ENCODE data around the gene MRPL36. TPM values are rescaled to one million over a fixed set of nuclear protein-coding genes. Genes with fewer than 3 reads are reported as not detected.

The MRPL36 gene
- total and polyA plus RNA-seq, 9 of the 15 experiments (the other 6 are each of a cell fraction or from before 2014, with no cell fraction given) = 78.3 to 557 (median 124) TPM

DNA sequence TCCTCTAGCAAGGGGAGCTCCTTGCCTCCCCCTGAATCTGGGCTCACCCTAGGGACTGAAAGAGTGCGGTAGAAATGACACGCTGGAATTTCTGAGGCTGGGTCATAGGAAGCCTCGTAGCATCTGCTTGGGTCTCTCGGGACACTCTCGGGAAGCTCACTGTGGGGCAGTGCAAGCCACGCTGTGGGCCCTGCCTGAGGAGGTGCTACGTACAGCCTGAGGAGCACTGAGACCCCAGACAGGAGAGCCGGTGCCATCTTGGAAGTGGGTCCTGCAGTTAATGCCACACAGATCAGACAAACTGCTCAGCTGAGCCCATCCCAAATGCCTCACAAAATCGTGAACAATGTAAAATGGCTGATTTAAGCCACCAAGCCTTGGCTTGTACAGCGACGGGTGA, 1.8 kb downstream of the MRPL36 start:
- 93% methylated on average over 11 of the region's 11 CpGs for WGBS (ENCODE audit: insufficient coverage, low coverage, missing lambda C conversion rate)
- Histone ChIP-seq H3K9me1 (ENCODE audit: control insufficient read depth, insufficient read depth, low read length) (no peaks in the 10 kb centered on the region), H3K4me3 (no peak overlapping the region), H3K36me3 (ENCODE audit: control insufficient read depth, insufficient read depth, low read length) (peaks cover 40% of the 10 kb centered on the region), H4K20me1 (replicated peaks; ENCODE audit: control insufficient read depth, insufficient read depth, low read length) (no peaks in the 10 kb centered on the region), H3K27me3 (ENCODE audit: control insufficient read depth in 2 of 2, insufficient read depth in 2 of 2, low read length in 2 of 2) (no peaks in the 10 kb centered on the region), H3K79me2 (ENCODE audit: control insufficient read depth, insufficient read depth, low read length) (peaks cover 54% of the 10 kb centered on the region), H3K27ac (ENCODE audit: extremely low read depth, low read depth, low read length) (no peak overlapping the region), H2AFZ (ENCODE audit: low read depth, low read length) (no peak overlapping the region), H3K9me3 (replicated peaks; ENCODE audit: control insufficient read depth, insufficient read depth, low read depth, low read length) (no peaks in the 10 kb centered on the region), H3K9ac (ENCODE audit: insufficient read depth in 1 of 2, low read depth in 2 of 2, low read length in 2 of 2) (peak overlapping the region in 1 of 2 experiments; percentile 15; a peak in 2 of 4 replicates), H3K4me2 (ENCODE audit: insufficient read depth, low read length) (no peak overlapping the region), H3K4me1 (replicated peaks in 1 of 2; ENCODE audit: control insufficient read depth in 2 of 2, insufficient read depth in 2 of 2, low read length in 2 of 2) (peaks cover 5 to 55% of the 10 kb centered on the region in 2 experiments; a peak in 3 of 5 replicates)
- CTCF ChIA-PET (ENCODE audit: low intra/inter-chr PET ratio) = no interaction called here
- POLR2A ChIA-PET = no interaction called here
- DNase-seq (ENCODE audit: extremely low read depth in 1 of 4, low spot score in 3 of 4) (no peak), FAIRE-seq (no peak), ATAC-seq (no peak)
- intact Hi-C loops (cut with micrococcal nuclease) = no loop called here
- TSS peak; percentile 60 for BruUV-seq (replicated peaks)
- TF ChIP-seq GABPB2 (CRISPR knock-in tag; conservative IDR thresholded peaks at IDR 0.05) (no peak), NCOR1 (IDR thresholded peaks at IDR 0.05) (no peak)
- TF ChIP-seq, protein P1, sequence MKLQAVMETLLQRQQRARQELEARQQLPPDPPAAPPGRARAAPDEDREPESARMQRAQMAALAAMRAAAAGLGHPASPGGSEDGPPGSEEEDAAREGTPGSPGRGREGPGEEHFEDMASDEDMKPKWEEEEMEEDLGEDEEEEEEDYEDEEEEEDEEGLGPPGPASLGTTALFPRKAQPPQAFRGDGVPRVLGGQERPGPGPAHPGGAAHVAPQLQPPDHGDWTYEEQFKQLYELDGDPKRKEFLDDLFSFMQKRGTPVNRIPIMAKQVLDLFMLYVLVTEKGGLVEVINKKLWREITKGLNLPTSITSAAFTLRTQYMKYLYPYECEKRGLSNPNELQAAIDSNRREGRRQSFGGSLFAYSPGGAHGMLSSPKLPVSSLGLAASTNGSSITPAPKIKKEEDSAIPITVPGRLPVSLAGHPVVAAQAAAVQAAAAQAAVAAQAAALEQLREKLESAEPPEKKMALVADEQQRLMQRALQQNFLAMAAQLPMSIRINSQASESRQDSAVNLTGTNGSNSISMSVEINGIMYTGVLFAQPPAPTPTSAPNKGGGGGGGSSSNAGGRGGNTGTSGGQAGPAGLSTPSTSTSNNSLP (IDR thresholded peaks at IDR 0.05; ENCODE audit: borderline replicate concordance, low read depth, low read length) = no peak
- in situ Hi-C loops (cut with MboI) = no loop called here

Data from K562 (cell line).